ENCODE results near the gene CDKN2B-AS1.

DNA sequence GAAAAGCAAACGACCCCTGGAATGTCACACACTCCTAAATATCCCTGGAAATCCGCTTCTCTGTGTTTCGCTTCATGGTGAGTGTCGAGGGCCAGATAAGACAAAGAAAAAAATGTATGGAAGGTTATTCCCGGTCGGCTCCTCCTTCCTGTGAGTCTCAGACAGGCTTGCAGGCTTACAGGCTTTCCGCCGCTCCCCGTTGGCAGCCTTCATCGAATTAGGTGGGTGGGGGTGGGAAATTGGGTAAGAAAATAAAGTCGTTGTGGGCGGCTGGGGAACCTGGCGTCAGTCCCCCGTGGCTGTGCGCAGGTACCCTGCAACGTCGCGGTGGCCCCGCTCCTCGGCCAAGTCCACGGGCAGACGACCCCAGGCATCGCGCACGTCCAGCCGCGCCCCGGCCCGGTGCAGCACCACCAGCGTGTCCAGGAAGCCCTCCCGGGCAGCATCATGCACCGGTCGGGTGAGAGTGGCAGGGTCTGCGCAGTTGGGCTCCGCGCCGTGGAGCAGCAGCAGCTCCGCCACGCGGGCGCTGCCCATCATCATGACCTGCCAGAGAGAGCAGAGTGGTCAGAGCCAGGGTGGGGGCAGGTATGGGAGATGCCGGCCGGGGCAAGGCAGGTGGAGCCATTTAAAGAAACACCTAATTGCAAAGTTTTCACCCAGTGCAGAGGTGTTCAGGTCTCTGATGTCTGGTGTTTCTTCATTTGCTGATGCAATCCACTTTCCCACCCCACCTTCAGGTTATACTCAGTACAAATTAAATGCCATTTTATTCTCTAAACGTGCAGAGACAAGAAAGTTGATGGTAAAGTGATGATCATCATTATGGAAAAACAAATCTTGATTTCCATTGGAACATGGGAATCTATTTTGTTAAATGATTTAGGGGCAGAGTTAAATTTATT, 11.4 kb downstream of the CDKN2B-AS1 start:
- TF ChIP-seq CTCF (optimal IDR thresholded peaks at IDR 0.05 in 1 of 3, IDR thresholded peaks at IDR 0.05 in 1 of 3, conservative IDR thresholded peaks at IDR 0.05 in 1 of 3; ENCODE audit: extremely low read depth in 1 of 3, insufficient read depth in 2 of 3, low read length in 3 of 3) = no peak
- TF ChIP-seq EZH2 (IDR thresholded peaks at IDR 0.05; ENCODE audit: low read length) = no peak

Measured in keratinocyte (primary cell).